ENCODE measurements around the gene C1orf116.

GRCh38 chr1:207062058-207062457, 29.5 kb upstream of the C1orf116 start:
- no peak for TF ChIP-seq CTCF (conservative IDR thresholded peaks at IDR 0.05; ENCODE audit: low read depth, low read length)
- no peak for TF ChIP-seq EZH2 (IDR thresholded peaks at IDR 0.05; ENCODE audit: borderline replicate concordance, low read depth, low read length, poor library complexity, severe bottlenecking)

Data from A673 (cell line).